HG02642 (cell line): ENCODE measurements around the gene CEP55.
A peak's percentile ranks its signal among the peaks of the same experiment; 100 is the strongest.
"Not testable (repeated sequence)": the region's sequence is repeated elsewhere in the genome, so short reads cannot be mapped to it uniquely, and the experiment has no call there.

Experiments used
- ATAC-seq: cut with Tn5 transposase; IDR thresholded peaks from one replicate; pipeline ENCODE4 v1.9.1; 2021; ENCODE audit warnings: mild to moderate bottlenecking; ENCODE audit not compliant: unreplicated experiment, poor library complexity

Gene CEP55

GRCh38 chr10:93496322-93497041 lies at the start of gene CEP55:
CEP55 (plus strand) TSS chr10:93496612; CDS start chr10:93500052, 3,440 bp downstream.
- ATAC-seq, result peak; percentile 99

GRCh38 chr10:93447019-93447418 lies 49.4 kb upstream of the CEP55 start:
- no peak for ATAC-seq

GRCh38 chr10:93447970-93448369 lies 48.4 kb upstream of the CEP55 start:
- no peak for ATAC-seq

- no peak for ATAC-seq
These were observed 45.0 kb upstream of the CEP55 start for GRCh38 chr10:93451244-93451947.

- no peak for ATAC-seq
These were observed 44.3 kb upstream of the CEP55 start for GRCh38 chr10:93452143-93452542.

- no peak for ATAC-seq
These were observed 42.3 kb upstream of the CEP55 start for GRCh38 chr10:93454146-93454545.

GRCh38 chr10:93454736-93455135 lies 41.7 kb upstream of the CEP55 start:
- ATAC-seq, result no peak

- ATAC-seq, result no peak
These were observed 39.9 kb upstream of the CEP55 start for GRCh38 chr10:93456480-93456879.

GRCh38 chr10:93457511-93457910 lies 38.9 kb upstream of the CEP55 start:
- no peak for ATAC-seq

- no peak for ATAC-seq
These were observed 37.6 kb upstream of the CEP55 start for GRCh38 chr10:93458821-93459257.

- no peak for ATAC-seq
These were observed 36.9 kb upstream of the CEP55 start for GRCh38 chr10:93459466-93459865.

GRCh38 chr10:93461109-93461806 lies 35.2 kb upstream of the CEP55 start:
- no peak for ATAC-seq

GRCh38 chr10:93461807-93462178 lies 34.6 kb upstream of the CEP55 start:
- no peak for ATAC-seq

- no peak for ATAC-seq
These were observed 34.0 kb upstream of the CEP55 start for GRCh38 chr10:93462371-93462770.

GRCh38 chr10:93462881-93463280 lies 33.5 kb upstream of the CEP55 start:
- no peak for ATAC-seq

- no peak for ATAC-seq
These were observed 32.5 kb upstream of the CEP55 start for GRCh38 chr10:93463723-93464476.

- no peak for ATAC-seq
These were observed 31.5 kb upstream of the CEP55 start for GRCh38 chr10:93464776-93465388.

GRCh38 chr10:93465806-93466675 lies 30.4 kb upstream of the CEP55 start:
- no peak for ATAC-seq

GRCh38 chr10:93467635-93468034 lies 28.8 kb upstream of the CEP55 start:
- not testable (repeated sequence) for ATAC-seq
